Activated T-helper 17 cell treated with anti-CD3 and anti-CD28 coated beads, Interleukin-2, amount 50 U/mL, for 72 hours (primary cell): ENCODE data around the gene ACRBP. TPM values are rescaled to one million over a fixed set of nuclear protein-coding genes. Genes with fewer than 3 reads are reported as not detected.

Experiments
- ATAC-seq: fragments of 150-1000 bp; cut with Tn5 transposase; replicated peaks from 2 replicates; pipeline ENCODE4 v1.10.0; 2021; ENCODE audit warnings: mild to moderate bottlenecking, moderate library complexity
- H3K27ac Mint-ChIP-seq: one replicate; pipeline ENCODE4 v1.8.0; 2022; ENCODE audit warnings: mixed read lengths
- H3K27me3 Mint-ChIP-seq: one replicate; pipeline ENCODE4 v1.8.0; 2022; ENCODE audit warnings: mixed read lengths
- H3K36me3 Mint-ChIP-seq: one replicate; pipeline ENCODE4 v1.8.0; 2022; ENCODE audit warnings: low read depth, mild to moderate bottlenecking, mixed read lengths
- H3K4me1 Mint-ChIP-seq: one replicate; pipeline ENCODE4 v1.8.0; 2022; ENCODE audit warnings: mixed read lengths
- H3K4me3 Mint-ChIP-seq: one replicate; pipeline ENCODE4 v1.8.0; 2022; ENCODE audit warnings: mild to moderate bottlenecking, mixed read lengths
- H3K9me3 Mint-ChIP-seq: one replicate; pipeline ENCODE4 v1.8.0; 2022; ENCODE audit warnings: mixed read lengths
- total RNA-seq, 2 donors: library from RNA; stranded (reverse); gene quantifications; one replicate each; pipeline ENCODE4 v1.2.3, GENCODE V29; 2022

The ACRBP gene
- total RNA-seq, 2 donors from 2014 or later, result 0.78 to 2.6 TPM

DNA sequence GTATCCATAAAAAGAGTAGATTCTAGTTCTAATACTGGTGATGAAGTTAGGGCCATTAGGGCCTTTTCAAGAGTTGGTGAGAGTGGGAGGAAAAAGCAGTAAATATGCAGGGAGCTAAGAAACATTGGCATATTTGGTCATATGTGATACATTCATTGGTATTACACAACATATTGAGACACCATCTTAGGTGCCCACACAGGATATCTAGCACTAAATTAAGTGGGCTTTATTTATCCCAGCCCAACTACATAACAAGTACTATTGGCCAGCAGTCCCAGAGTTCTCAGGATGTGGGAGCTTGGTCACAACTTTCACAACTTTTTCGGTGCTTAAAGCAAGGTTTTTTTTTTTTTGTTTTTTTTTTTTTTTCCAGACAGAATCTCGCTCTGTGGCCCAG is 17.7 kb upstream of the ACRBP start:
- H3K9me3 Mint-ChIP-seq, result no peaks in the 10 kb centered on the region
- ATAC-seq, result no peak
- no peak overlapping the region for H3K27ac Mint-ChIP-seq
- peaks cover 8% of the 10 kb centered on the region for H3K4me1 Mint-ChIP-seq
- H3K27me3 Mint-ChIP-seq, result no peaks in the 10 kb centered on the region
- H3K36me3 Mint-ChIP-seq, result peaks cover 48% of the 10 kb centered on the region
- H3K4me3 Mint-ChIP-seq, result no peak overlapping the region

DNA sequence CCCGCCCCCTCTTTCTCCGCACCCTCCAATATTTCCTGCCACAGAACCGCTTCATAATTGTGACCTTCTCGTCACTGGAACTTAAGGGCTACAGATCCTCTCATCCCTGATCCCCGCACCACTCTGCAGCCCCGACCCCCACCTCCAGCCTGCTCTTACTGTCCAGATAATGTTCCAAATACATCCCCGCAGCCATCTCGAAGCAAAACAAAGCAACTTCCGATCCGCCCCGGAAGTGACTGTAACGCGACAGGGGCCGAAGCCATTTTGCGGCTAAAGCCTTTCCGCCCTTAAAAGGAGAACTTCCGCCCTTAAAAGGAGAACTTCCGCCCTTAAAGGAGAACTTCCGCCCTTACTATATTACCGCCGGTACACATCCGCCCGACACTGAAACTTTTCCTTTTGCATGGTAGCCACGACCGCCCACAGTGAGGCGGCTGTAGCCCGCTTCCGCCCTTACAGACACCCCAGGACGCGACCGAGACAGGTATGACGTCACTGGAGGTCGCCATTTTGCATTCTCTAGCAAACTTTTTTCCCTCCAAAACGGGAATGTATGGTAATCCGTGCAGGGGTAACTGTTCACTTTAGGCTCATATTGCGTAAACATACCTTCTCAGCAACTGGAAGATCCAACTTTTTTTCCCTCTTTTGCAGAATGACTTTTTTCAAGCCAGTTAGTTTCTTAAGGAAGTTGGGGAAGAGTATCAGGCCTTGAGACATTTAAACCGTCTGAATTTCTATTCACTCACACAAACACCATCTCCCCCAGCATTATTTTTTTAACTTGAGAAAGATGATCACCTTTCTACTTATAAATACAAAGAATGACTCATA is 15.9 kb upstream of the ACRBP start, which contains the start of gene ING4:
Gene ING4 (minus strand): TSS at position 214 of the 837 bp plus-strand sequence. CDS start 18 bp downstream, at position 196.
- Mint-ChIP-seq H3K36me3 (peaks cover 41% of the 10 kb centered on the region), H3K4me3 (peak within 1 kb of the TSS; percentile 86), H3K27ac (peak within 1 kb of the TSS; percentile 87), H3K27me3 (no peaks in the 10 kb centered on the region), H3K4me1 (peaks cover 11% of the 10 kb centered on the region), H3K9me3 (no peaks in the 10 kb centered on the region)
- ATAC-seq, result peak; percentile 100

DNA sequence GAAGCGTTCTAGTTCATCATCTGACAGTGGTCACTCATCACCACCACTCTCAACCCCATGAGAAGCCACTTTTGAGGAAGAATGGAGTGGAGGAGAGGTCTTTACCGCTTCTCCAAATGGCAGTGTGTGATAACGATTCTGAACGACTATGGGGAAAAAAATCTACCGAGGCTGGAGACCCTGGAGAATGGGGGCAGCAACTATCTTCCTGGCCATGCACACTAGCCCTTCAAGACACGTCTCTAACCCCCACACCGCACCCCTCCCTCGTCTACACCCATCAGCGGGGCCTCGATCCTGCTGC is 15.3 kb upstream of the ACRBP start:
- Mint-ChIP-seq H3K4me3 (peak overlapping the region; percentile 86), H3K36me3 (peaks cover 38% of the 10 kb centered on the region), H3K4me1 (peaks cover 11% of the 10 kb centered on the region), H3K27ac (peak overlapping the region; percentile 87), H3K9me3 (no peaks in the 10 kb centered on the region), H3K27me3 (no peaks in the 10 kb centered on the region)
- peak; percentile 56 for ATAC-seq

DNA sequence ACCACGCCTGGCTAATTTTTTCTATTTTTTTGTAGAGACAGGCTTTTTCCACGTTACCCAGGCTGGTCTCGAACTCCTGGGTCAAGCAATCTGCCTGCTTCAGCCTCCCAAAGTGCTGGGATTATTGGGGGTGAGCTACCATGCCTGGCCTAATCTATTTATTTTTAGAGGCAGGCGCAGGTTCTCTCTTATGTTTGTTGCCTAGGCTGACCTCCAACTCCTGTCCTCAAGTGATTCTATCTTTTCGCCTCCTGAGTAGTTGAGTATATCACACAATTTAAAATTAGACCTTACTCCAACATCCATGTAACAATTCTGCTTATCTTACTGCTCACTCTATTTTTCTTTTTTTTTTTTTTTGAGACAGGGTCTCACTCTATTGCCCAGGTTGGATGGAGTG is 6.8 kb upstream of the ACRBP start:
- H3K27ac Mint-ChIP-seq, result no peak overlapping the region

DNA sequence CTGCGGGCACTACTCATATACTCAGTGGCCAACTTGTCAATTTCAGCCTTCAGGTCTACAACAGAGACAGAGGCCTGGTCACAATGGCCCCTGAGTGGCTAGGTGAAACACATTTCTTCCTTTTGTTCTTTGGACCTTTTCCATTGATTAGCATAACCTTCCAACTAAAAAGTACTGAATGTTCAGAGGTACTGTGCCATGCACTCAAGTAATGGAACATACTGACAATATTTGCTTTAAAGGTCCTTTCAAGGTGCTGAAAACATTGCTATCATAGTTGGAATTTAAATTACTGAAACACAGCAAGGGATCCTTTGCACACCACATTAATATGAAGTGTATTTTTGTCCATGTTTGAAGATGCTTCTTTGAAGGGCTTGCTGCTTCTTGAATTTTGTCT is 6.1 kb upstream of the ACRBP start:
- ATAC-seq, result no peak
- Mint-ChIP-seq H3K4me3 (no peak overlapping the region), H3K9me3 (no peaks in the 10 kb centered on the region), H3K27me3 (no peaks in the 10 kb centered on the region), H3K27ac (no peak overlapping the region), H3K4me1 (no peaks in the 10 kb centered on the region), H3K36me3 (peaks cover 71% of the 10 kb centered on the region)

More for the DNA sequence above, 6.8 kb upstream of the ACRBP start:
- Mint-ChIP-seq H3K27me3 (no peaks in the 10 kb centered on the region), H3K9me3 (no peaks in the 10 kb centered on the region), H3K36me3 (peaks cover 76% of the 10 kb centered on the region), H3K4me1 (peaks cover 3% of the 10 kb centered on the region), H3K4me3 (no peak overlapping the region)
- ATAC-seq, result no peak

DNA sequence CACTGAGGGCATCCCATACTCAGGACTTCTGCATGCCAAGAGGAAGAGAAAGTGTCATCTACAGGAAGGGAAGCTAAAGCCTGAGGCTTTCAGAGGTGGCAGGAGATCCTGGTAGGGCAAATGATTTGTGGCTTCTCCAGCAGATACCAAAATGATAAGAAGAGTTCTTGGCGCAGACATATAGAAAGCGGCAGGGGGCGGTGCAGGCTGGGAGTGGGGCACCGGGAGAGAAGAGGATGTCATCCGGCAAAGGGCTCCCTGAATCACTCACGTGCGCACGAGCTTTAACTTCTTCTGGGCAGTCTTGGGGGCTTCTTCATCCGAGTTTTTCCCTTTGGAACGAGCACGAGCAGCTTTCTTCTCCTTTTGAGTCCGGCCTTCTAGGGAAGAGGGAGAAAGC is 5.2 kb upstream of the ACRBP start:
- H3K4me1 Mint-ChIP-seq, result peaks cover 5% of the 10 kb centered on the region
- no peak overlapping the region for H3K4me3 Mint-ChIP-seq
- H3K27ac Mint-ChIP-seq, result no peak overlapping the region
- ATAC-seq, result no peak
- peaks cover 74% of the 10 kb centered on the region for H3K36me3 Mint-ChIP-seq
- no peaks in the 10 kb centered on the region for H3K9me3 Mint-ChIP-seq
- no peaks in the 10 kb centered on the region for H3K27me3 Mint-ChIP-seq

DNA sequence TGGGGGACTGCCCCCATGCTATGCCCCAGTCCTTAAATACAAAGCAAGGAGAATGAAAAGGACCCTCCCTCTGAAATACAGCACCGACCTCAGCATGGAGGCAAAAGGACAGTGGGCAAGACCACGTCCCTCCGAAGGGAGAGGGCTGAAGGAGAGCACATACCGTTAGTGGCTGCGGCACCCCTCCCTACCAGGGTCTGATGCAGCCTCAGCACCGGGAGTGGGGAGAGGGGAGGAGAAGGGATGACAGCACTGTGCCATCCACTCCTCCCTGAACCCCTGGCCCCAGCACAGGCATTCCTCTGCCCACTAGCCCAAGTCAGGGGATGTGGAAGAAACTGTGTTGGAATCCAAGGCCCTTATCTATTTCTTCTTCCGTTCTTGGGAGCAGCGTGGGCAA is 3.6 kb upstream of the ACRBP start:
- Mint-ChIP-seq H3K27me3 (no peaks in the 10 kb centered on the region), H3K4me1 (peaks cover 5% of the 10 kb centered on the region), H3K4me3 (no peak overlapping the region), H3K36me3 (peaks cover 75% of the 10 kb centered on the region), H3K9me3 (no peaks in the 10 kb centered on the region), H3K27ac (no peak overlapping the region)
- ATAC-seq, result no peak

DNA sequence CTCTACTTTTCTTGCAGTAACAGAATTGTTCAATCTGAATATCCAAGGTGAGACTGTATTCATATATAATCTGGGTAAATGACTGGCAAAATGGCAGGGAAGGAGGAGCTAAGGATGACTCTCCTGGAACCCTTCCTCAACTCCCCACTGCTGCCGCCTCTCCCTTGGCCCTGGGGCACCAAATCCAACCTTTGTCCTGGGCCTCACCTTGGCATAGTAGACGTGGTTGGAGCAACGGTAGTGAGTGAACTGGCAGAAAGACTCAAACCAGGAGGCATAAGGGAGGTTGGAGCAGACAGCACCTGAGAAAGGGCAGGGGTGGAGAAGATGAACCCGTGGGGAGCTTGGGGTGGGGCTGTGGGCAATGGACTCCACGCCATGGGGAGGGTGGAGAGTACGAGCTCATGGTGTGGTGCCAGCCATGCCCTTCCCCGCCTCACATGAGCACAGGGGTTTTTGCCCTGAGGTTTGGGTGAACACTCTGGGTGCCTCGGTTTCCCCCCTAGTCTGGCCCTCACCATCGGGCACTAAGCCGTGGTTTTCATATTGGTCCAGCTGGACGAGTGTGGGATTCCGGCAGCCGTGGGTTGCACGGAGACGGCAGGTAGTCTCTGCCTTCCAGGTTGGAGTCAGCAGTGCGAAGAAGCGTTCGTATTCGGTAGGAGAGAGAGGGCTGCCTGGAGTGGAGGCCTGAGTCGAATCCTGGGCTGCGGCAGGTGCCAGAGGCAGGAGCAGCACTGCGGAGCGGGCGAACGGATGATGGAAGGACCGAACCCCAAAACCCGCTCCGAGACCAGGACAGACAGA is 753 bp downstream of the ACRBP start:
- Mint-ChIP-seq H3K4me3 (peak overlapping the region; percentile 61), H3K27me3 (peaks cover 3% of the 10 kb centered on the region), H3K36me3 (peaks cover 36% of the 10 kb centered on the region), H3K4me1 (peaks cover 5% of the 10 kb centered on the region), H3K27ac (no peak overlapping the region), H3K9me3 (peaks cover 6% of the 10 kb centered on the region)
- no peak for ATAC-seq

DNA sequence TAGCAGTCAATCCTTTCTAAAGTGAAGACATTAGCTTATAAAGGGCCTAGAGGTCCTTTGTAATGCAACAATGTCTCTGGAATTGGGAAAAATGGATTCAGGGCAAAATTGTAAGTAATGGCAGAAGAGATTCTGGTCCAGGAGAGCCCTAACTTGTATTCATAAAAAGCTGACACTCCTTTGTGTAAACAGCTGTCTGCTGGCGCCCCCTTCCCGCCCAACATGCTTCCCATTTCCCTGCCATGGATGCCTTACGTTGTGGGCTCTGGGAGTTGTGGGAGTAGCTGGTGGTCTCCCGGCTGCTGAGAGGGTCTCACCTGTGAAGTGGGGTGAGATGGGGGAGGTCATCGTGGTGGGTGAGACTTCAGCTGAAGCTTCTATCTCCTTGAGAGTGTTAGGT is 2.3 kb downstream of the ACRBP start:
- Mint-ChIP-seq H3K27ac (no peak overlapping the region), H3K9me3 (peaks cover 6% of the 10 kb centered on the region), H3K36me3 (peaks cover 21% of the 10 kb centered on the region), H3K4me1 (peaks cover 5% of the 10 kb centered on the region), H3K4me3 (no peak overlapping the region), H3K27me3 (peaks cover 3% of the 10 kb centered on the region)
- no peak for ATAC-seq

DNA sequence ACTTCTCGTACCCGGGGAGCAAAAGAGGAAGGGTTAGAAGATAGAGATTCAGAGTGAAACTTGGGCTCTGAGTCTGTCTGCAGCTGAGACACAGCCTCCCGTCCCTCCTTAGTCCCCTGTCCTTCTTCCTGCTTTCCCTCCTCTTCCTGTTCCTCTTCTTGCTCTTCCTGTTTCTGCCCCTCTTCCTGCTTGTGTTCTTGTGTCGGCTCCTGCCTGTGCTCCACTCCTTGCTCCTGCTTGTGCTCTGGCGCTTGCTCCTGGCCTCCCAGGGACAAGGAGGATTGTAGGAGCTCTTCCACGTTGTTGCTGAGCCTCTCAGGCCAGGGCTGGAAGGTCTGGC is 3.0 kb downstream of the ACRBP start:
- H3K27ac Mint-ChIP-seq, result no peak overlapping the region
- peaks cover 6% of the 10 kb centered on the region for H3K9me3 Mint-ChIP-seq
- no peak for ATAC-seq
- H3K4me1 Mint-ChIP-seq, result peaks cover 5% of the 10 kb centered on the region
- peaks cover 3% of the 10 kb centered on the region for H3K27me3 Mint-ChIP-seq
- H3K36me3 Mint-ChIP-seq, result peaks cover 20% of the 10 kb centered on the region
- no peak overlapping the region for H3K4me3 Mint-ChIP-seq

DNA sequence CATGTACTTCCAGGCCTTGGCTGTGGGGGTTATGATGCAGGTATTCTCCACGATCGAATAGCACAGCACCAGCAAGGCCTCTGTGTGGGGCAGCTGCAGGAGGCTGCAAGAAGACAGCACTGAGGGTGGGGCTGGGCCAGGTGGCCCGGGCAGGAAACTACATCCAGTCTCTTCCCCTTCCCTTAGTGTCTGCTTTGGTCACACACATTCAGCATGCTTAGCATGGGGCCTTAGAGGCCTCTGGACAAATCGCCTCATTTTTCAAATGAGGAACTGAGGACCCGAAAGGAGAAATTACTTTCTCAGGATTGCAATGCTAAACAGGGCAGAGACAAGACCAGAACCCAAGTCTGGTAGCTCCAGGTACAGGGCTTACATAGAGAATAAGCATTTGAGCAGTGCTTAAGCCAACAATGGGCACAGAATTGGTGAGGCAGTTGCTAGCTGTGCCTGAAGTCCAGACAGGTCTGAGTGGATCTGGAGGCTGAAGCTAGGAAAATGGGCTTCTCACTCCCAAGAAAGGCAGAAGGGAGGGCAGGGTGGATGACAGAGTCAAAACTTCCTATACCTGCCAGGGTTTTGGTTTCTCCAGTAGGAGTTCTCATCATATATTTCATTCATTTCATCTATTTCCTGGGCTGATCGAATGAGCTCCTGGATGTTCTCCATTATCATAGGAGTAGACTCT is 3.5 kb downstream of the ACRBP start:
- Mint-ChIP-seq H3K9me3 (peaks cover 6% of the 10 kb centered on the region), H3K4me1 (peaks cover 5% of the 10 kb centered on the region), H3K27me3 (peaks cover 3% of the 10 kb centered on the region), H3K36me3 (peaks cover 20% of the 10 kb centered on the region), H3K4me3 (no peak overlapping the region), H3K27ac (no peak overlapping the region)
- ATAC-seq, result no peak

DNA sequence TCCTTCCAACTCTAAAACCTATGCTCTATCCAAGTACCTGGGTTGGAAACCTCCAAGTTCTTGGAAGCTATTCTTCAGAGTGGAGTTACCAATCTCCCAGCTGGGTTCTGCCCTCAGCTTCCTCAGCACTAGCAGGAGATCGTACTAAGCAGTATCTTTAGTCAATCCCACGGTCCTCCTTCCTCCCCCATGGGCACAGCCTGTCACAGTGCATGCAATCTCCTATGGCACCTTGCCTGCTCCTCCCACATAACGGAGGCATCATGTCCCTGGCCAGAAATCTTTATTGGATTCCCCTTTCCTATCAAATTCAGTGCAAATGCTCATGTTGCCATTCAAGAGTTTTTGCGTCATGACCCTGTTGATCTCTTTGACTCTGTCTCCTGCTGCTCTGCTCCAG is 6.1 kb downstream of the ACRBP start:
- H3K27ac Mint-ChIP-seq, result no peak overlapping the region
- no peak overlapping the region for H3K4me3 Mint-ChIP-seq
- H3K9me3 Mint-ChIP-seq, result peaks cover 6% of the 10 kb centered on the region
- H3K27me3 Mint-ChIP-seq, result peaks cover 3% of the 10 kb centered on the region
- H3K4me1 Mint-ChIP-seq, result peaks cover 3% of the 10 kb centered on the region
- ATAC-seq, result no peak
- peaks cover under 1% of the 10 kb centered on the region for H3K36me3 Mint-ChIP-seq

DNA sequence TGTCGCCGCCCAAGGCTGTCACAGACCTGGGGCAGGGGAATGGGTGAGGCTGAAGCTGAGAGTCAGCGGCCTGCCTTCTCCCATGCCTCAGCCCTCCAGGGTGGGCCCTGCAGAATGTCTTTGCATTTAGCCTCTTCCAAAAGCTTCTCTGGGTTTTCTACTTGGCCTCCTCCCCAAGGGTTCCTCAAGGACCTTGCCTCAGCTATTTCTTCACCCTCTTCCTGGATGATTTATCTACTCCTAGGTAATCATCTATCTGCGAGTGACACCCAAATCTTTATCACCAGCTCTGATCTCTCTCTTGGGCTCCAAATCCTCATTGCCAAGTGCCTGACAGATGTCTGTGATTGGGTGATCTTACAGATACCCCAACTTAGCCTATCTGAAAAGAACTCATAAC is 6.7 kb downstream of the ACRBP start:
- no peak overlapping the region for H3K27ac Mint-ChIP-seq
- H3K36me3 Mint-ChIP-seq, result no peaks in the 10 kb centered on the region
- H3K4me1 Mint-ChIP-seq, result peaks cover 4% of the 10 kb centered on the region
- H3K27me3 Mint-ChIP-seq, result peaks cover 3% of the 10 kb centered on the region
- peaks cover 6% of the 10 kb centered on the region for H3K9me3 Mint-ChIP-seq
- H3K4me3 Mint-ChIP-seq, result no peak overlapping the region
- no peak for ATAC-seq

DNA sequence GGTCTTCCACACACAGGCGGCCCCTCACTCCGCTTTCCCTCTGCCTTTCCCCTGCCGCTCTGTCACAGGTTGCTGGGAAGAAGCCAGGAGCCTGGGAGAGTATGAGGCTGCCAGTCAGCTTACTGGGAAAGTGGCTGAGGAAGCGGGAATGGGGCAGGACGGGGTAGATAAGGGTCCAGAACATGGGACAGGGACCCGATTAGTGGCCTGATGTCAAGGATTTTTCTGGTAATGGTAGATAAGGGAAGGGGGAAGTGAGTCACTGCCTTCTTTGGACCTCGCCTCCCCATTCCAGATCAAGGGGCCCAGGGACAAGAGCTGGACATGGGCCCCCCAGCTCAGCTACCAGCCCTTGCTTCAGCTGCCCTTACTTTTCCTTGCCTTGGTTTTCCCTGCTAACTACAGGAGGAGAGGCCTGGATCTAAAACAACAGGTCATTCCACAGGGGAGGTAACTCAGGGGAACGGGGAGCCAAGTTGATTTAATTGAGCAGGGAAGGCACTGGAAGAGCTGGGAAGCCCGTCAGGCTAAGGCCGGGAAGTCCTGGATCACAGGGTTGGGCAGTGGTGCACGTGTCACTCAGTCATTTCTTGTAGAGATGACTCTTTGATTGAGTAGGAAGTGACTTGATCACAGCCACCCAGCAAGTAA is 8.0 kb downstream of the ACRBP start:
- Mint-ChIP-seq H3K36me3 (no peaks in the 10 kb centered on the region), H3K4me1 (peaks cover 4% of the 10 kb centered on the region), H3K27me3 (peaks cover 3% of the 10 kb centered on the region), H3K27ac (no peak overlapping the region), H3K9me3 (peaks cover 3% of the 10 kb centered on the region), H3K4me3 (no peak overlapping the region)
- no peak for ATAC-seq
